ENCODE measurements around the gene C1QL1. TPM values are rescaled to one million over a fixed set of nuclear protein-coding genes. Genes with fewer than 3 reads are reported as not detected.

Gene C1QL1
- total RNA-seq, 1 experiment from 2014 or later, result 3.5 TPM

GRCh38 chr17:45011767-45012166 is 43.7 kb upstream of the C1QL1 start:
- H3K79me2 ChIP-seq (ENCODE audit: insufficient read depth, low read length), result no peaks in the 10 kb centered on the region
- H3K4me2 ChIP-seq (ENCODE audit: low read length), result no peak overlapping the region
- no peaks in the 10 kb centered on the region for H3K36me3 ChIP-seq (ENCODE audit: control insufficient read depth in 1 of 2, insufficient read depth in 2 of 2, low read length in 2 of 2)
- no peak overlapping the region for H2AFZ ChIP-seq (ENCODE audit: low read depth, low read length, poor library complexity, severe bottlenecking)
- peaks cover 0 to 5% of the 10 kb centered on the region in 2 experiments; a peak in 2 of 4 replicates for H3K4me1 ChIP-seq (ENCODE audit: control insufficient read depth in 1 of 2, insufficient read depth in 2 of 2, low read length in 2 of 2)
- POLR2A ChIA-PET, result interaction anchor here (0.6 to 0.7 kb wide), 2 partner anchors 8 to 43 kb away, joined by 4 read pairs; partner anchors contain the start of gene C1QL1
- no peaks in the 10 kb centered on the region for H3K9me2 ChIP-seq (ENCODE audit: insufficient read depth)
- H4K20me1 ChIP-seq (ENCODE audit: insufficient read depth), result no peaks in the 10 kb centered on the region
- no peaks in the 10 kb centered on the region for H3K27me3 ChIP-seq (ENCODE audit: insufficient read depth, low read length)
- RAD21 ChIA-PET (ENCODE audit: low non-redundant PET in 1 of 2, low total read pairs in 2 of 2, uncharacterized antibody in 2 of 2, unreplicated experiment in 2 of 2), result no interaction called here
- DNase-seq (ENCODE audit: low read depth, low spot score) (no peak), ATAC-seq (no peak)
- no peak overlapping the region for H3K9ac ChIP-seq (ENCODE audit: low read length)
- H3K9me3 ChIP-seq (ENCODE audit: control insufficient read depth in 1 of 2, insufficient read depth in 1 of 2, low read depth in 1 of 2, low read length in 2 of 2), result no peaks in the 10 kb centered on the region
- TF ChIP-seq, protein P1, sequence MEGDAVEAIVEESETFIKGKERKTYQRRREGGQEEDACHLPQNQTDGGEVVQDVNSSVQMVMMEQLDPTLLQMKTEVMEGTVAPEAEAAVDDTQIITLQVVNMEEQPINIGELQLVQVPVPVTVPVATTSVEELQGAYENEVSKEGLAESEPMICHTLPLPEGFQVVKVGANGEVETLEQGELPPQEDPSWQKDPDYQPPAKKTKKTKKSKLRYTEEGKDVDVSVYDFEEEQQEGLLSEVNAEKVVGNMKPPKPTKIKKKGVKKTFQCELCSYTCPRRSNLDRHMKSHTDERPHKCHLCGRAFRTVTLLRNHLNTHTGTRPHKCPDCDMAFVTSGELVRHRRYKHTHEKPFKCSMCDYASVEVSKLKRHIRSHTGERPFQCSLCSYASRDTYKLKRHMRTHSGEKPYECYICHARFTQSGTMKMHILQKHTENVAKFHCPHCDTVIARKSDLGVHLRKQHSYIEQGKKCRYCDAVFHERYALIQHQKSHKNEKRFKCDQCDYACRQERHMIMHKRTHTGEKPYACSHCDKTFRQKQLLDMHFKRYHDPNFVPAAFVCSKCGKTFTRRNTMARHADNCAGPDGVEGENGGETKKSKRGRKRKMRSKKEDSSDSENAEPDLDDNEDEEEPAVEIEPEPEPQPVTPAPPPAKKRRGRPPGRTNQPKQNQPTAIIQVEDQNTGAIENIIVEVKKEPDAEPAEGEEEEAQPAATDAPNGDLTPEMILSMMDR (IDR thresholded peaks at IDR 0.05 in 2 of 3, conservative IDR thresholded peaks at IDR 0.05 in 1 of 3; ENCODE audit: borderline replicate concordance in 1 of 3, insufficient read depth in 1 of 3, low read depth in 2 of 3, low read length in 2 of 3), result no peak
- TF ChIP-seq SP1 (IDR thresholded peaks at IDR 0.05; ENCODE audit: low read depth), result no peak
- TF ChIP-seq EZH2 (IDR thresholded peaks at IDR 0.05), result no peak
- TF ChIP-seq EGR1 (IDR thresholded peaks at IDR 0.05; ENCODE audit: low read depth), result no peak
- TF ChIP-seq, protein P2, sequence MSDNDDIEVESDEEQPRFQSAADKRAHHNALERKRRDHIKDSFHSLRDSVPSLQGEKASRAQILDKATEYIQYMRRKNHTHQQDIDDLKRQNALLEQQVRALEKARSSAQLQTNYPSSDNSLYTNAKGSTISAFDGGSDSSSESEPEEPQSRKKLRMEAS (IDR thresholded peaks at IDR 0.05), result no peak
- no peak for TF ChIP-seq ZFX (IDR thresholded peaks at IDR 0.05)
- no peak for TF ChIP-seq CEBPB (IDR thresholded peaks at IDR 0.05; ENCODE audit: low read depth)
- no peak for TF ChIP-seq FOSL1 (IDR thresholded peaks at IDR 0.05; ENCODE audit: low read depth)
- TF ChIP-seq JUND (IDR thresholded peaks at IDR 0.05), result no peak
- TF ChIP-seq, protein P3, sequence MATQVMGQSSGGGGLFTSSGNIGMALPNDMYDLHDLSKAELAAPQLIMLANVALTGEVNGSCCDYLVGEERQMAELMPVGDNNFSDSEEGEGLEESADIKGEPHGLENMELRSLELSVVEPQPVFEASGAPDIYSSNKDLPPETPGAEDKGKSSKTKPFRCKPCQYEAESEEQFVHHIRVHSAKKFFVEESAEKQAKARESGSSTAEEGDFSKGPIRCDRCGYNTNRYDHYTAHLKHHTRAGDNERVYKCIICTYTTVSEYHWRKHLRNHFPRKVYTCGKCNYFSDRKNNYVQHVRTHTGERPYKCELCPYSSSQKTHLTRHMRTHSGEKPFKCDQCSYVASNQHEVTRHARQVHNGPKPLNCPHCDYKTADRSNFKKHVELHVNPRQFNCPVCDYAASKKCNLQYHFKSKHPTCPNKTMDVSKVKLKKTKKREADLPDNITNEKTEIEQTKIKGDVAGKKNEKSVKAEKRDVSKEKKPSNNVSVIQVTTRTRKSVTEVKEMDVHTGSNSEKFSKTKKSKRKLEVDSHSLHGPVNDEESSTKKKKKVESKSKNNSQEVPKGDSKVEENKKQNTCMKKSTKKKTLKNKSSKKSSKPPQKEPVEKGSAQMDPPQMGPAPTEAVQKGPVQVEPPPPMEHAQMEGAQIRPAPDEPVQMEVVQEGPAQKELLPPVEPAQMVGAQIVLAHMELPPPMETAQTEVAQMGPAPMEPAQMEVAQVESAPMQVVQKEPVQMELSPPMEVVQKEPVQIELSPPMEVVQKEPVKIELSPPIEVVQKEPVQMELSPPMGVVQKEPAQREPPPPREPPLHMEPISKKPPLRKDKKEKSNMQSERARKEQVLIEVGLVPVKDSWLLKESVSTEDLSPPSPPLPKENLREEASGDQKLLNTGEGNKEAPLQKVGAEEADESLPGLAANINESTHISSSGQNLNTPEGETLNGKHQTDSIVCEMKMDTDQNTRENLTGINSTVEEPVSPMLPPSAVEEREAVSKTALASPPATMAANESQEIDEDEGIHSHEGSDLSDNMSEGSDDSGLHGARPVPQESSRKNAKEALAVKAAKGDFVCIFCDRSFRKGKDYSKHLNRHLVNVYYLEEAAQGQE (IDR thresholded peaks at IDR 0.05; ENCODE audit: low read depth), result no peak
- no peak for TF ChIP-seq ATF3 (IDR thresholded peaks at IDR 0.05)
- TF ChIP-seq TCF7L2 (IDR thresholded peaks at IDR 0.05; ENCODE audit: borderline replicate concordance, extremely low read depth, insufficient read depth, insufficient read length), result no peak
- no peak for TF ChIP-seq POLR2A (IDR thresholded peaks at IDR 0.05; ENCODE audit: borderline replicate concordance, extremely low read depth, insufficient read depth, insufficient read length)
- TF ChIP-seq EZH2phosphoT487 (IDR thresholded peaks at IDR 0.05; ENCODE audit: borderline replicate concordance), result no peak
- TF ChIP-seq, protein P4, sequence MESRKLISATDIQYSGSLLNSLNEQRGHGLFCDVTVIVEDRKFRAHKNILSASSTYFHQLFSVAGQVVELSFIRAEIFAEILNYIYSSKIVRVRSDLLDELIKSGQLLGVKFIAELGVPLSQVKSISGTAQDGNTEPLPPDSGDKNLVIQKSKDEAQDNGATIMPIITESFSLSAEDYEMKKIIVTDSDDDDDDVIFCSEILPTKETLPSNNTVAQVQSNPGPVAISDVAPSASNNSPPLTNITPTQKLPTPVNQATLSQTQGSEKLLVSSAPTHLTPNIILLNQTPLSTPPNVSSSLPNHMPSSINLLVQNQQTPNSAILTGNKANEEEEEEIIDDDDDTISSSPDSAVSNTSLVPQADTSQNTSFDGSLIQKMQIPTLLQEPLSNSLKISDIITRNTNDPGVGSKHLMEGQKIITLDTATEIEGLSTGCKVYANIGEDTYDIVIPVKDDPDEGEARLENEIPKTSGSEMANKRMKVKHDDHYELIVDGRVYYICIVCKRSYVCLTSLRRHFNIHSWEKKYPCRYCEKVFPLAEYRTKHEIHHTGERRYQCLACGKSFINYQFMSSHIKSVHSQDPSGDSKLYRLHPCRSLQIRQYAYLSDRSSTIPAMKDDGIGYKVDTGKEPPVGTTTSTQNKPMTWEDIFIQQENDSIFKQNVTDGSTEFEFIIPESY (IDR thresholded peaks at IDR 0.05; ENCODE audit: extremely low read depth, insufficient replicate concordance, low read length), result no peak
- no peak for TF ChIP-seq CBX3 (IDR thresholded peaks at IDR 0.05; ENCODE audit: low read depth)
- TF ChIP-seq POLR2AphosphoS5 (IDR thresholded peaks at IDR 0.05; ENCODE audit: low read depth, low read length), result no peak
- no peak for TF ChIP-seq ZNF274 (IDR thresholded peaks at IDR 0.05; ENCODE audit: low read depth, low read length)
- no peak for TF ChIP-seq SIN3A (IDR thresholded peaks at IDR 0.05; ENCODE audit: low read depth)
- TF ChIP-seq RAD21 (IDR thresholded peaks at IDR 0.05; ENCODE audit: low read depth), result no peak
- H3K27ac ChIP-seq (ENCODE audit: low read depth, low read length), result no peak overlapping the region
- no TSS peak for BruUV-seq (replicated peaks)
- CTCF ChIA-PET, result interaction anchor here (1.2 kb wide), 2 partner anchors 11 to 38 kb away, joined by 3 to 4 read pairs; no protein-coding TSS in a partner anchor
- H3K4me3 ChIP-seq (replicated peaks in 1 of 2; ENCODE audit: low read depth in 1 of 2, low read length in 2 of 2), result no peak overlapping the region
- intact Hi-C loops (cut with micrococcal nuclease), result no loop called here
